ENCODE measurements around the gene VSIG10L2. TPM values are rescaled to one million over a fixed set of nuclear protein-coding genes. Genes with fewer than 3 reads are reported as not detected.

Gene VSIG10L2
- polyA plus RNA-seq, 6 donors from 2014 or later, result not detected

GRCh38 chr11:125946712-125947418 is 1.0 kb downstream of the VSIG10L2 start:
- Mint-ChIP-seq H3K9me3 (no peaks in the 10 kb centered on the region), H3K4me3 (no peak overlapping the region), H3K4me1 (peaks cover 0 to 4% (median 0%) of the 10 kb centered on the region in 3 donors), H3K36me3 (no peaks in the 10 kb centered on the region), H3K27ac (no peak overlapping the region), H3K27me3 (peaks cover 0 to 30% (median 17%) of the 10 kb centered on the region in 3 donors)
- ATAC-seq (ENCODE audit: low read depth in 2 of 2) (no peak), DNase-seq (no peak)

GRCh38 chr11:125947419-125948277 is 1.8 kb downstream of the VSIG10L2 start:
- H3K4me3 Mint-ChIP-seq, result no peak overlapping the region
- H3K27ac Mint-ChIP-seq, result no peak overlapping the region
- no peaks in the 10 kb centered on the region for H3K36me3 Mint-ChIP-seq
- ATAC-seq (ENCODE audit: low read depth in 2 of 2), result no peak
- peaks cover 0 to 4% (median 0%) of the 10 kb centered on the region in 3 donors for H3K4me1 Mint-ChIP-seq
- DNase-seq, result no peak
- no peaks in the 10 kb centered on the region for H3K9me3 Mint-ChIP-seq
- H3K27me3 Mint-ChIP-seq, result peaks cover 0 to 22% (median 17%) of the 10 kb centered on the region in 3 donors

- Mint-ChIP-seq H3K27ac (peak overlapping the region in 1 of 6 donors; percentile 56), H3K36me3 (no peaks in the 10 kb centered on the region), H3K9me3 (no peaks in the 10 kb centered on the region), H3K4me3 (no peak overlapping the region), H3K4me1 (peaks cover 0 to 4% (median 0%) of the 10 kb centered on the region in 3 donors), H3K27me3 (peaks cover 0 to 21% (median 17%) of the 10 kb centered on the region in 3 donors)
- ATAC-seq (ENCODE audit: low read depth in 2 of 2) (no peak), DNase-seq (no peak)
Observed at GRCh38 chr11:125948278-125949051, 2.6 kb downstream of the VSIG10L2 start.

- Mint-ChIP-seq H3K4me1 (peaks cover 0 to 4% (median 0%) of the 10 kb centered on the region in 3 donors), H3K27ac (no peak overlapping the region), H3K4me3 (no peak overlapping the region)
Observed at GRCh38 chr11:125949271-125950177, 3.7 kb downstream of the VSIG10L2 start.

GRCh38 chr11:125950178-125950490 is 4.3 kb downstream of the VSIG10L2 start:
- Mint-ChIP-seq H3K4me3 (no peak overlapping the region), H3K4me1 (peaks cover 0 to 4% (median 0%) of the 10 kb centered on the region in 3 donors), H3K36me3 (no peaks in the 10 kb centered on the region), H3K9me3 (no peaks in the 10 kb centered on the region), H3K27ac (no peak overlapping the region), H3K27me3 (peaks cover 0 to 16% (median 12%) of the 10 kb centered on the region in 3 donors)
- DNase-seq (no peak), ATAC-seq (ENCODE audit: low read depth in 2 of 2) (no peak)

More at GRCh38 chr11:125949271-125950177, 3.7 kb downstream of the VSIG10L2 start:
- ATAC-seq (ENCODE audit: low read depth in 2 of 2) (no peak), DNase-seq (no peak)
- H3K9me3 Mint-ChIP-seq, result no peaks in the 10 kb centered on the region
- peaks cover 0 to 16% (median 11%) of the 10 kb centered on the region in 3 donors for H3K27me3 Mint-ChIP-seq
- no peaks in the 10 kb centered on the region for H3K36me3 Mint-ChIP-seq

- Mint-ChIP-seq H3K27me3 (peaks cover 0 to 23% (median 18%) of the 10 kb centered on the region in 3 donors), H3K4me3 (no peak overlapping the region), H3K4me1 (peaks cover 0 to 4% (median 0%) of the 10 kb centered on the region in 3 donors), H3K36me3 (no peaks in the 10 kb centered on the region), H3K27ac (no peak overlapping the region), H3K9me3 (no peaks in the 10 kb centered on the region)
- ATAC-seq (ENCODE audit: low read depth in 2 of 2), result no peak
- no peak for DNase-seq
Observed at GRCh38 chr11:125950696-125951651, 5.1 kb downstream of the VSIG10L2 start.

GRCh38 chr11:125951731-125952130 is 5.9 kb downstream of the VSIG10L2 start:
- ATAC-seq (ENCODE audit: low read depth in 2 of 2) (no peak), DNase-seq (no peak)
- Mint-ChIP-seq H3K36me3 (no peaks in the 10 kb centered on the region), H3K27me3 (peaks cover 0 to 31% (median 19%) of the 10 kb centered on the region in 3 donors), H3K9me3 (no peaks in the 10 kb centered on the region), H3K4me3 (no peak overlapping the region), H3K27ac (peak overlapping the region in 1 of 6 donors; percentile 20), H3K4me1 (peaks cover 0 to 4% (median 0%) of the 10 kb centered on the region in 3 donors)

GRCh38 chr11:125952559-125952958 is 6.7 kb downstream of the VSIG10L2 start:
- no peaks in the 10 kb centered on the region for H3K9me3 Mint-ChIP-seq
- ATAC-seq (ENCODE audit: low read depth in 2 of 2) (no peak), DNase-seq (no peak)
- H3K4me1 Mint-ChIP-seq, result peaks cover 0 to 4% (median 0%) of the 10 kb centered on the region in 3 donors
- H3K27me3 Mint-ChIP-seq, result peaks cover 0 to 34% (median 19%) of the 10 kb centered on the region in 3 donors
- no peak overlapping the region for H3K4me3 Mint-ChIP-seq
- H3K27ac Mint-ChIP-seq, result no peak overlapping the region
- no peaks in the 10 kb centered on the region for H3K36me3 Mint-ChIP-seq

GRCh38 chr11:125952973-125953372 is 7.1 kb downstream of the VSIG10L2 start:
- Mint-ChIP-seq H3K4me1 (peaks cover 0 to 4% (median 0%) of the 10 kb centered on the region in 3 donors), H3K9me3 (no peaks in the 10 kb centered on the region), H3K27ac (peak overlapping the region in 1 of 6 donors; percentile 40), H3K4me3 (no peak overlapping the region), H3K36me3 (no peaks in the 10 kb centered on the region), H3K27me3 (peaks cover 0 to 38% (median 19%) of the 10 kb centered on the region in 3 donors)
- no peak for ATAC-seq (ENCODE audit: low read depth in 2 of 2)
- DNase-seq, result no peak

GRCh38 chr11:125953401-125953935 is 7.6 kb downstream of the VSIG10L2 start:
- Mint-ChIP-seq H3K27me3 (peaks cover 0 to 40% (median 19%) of the 10 kb centered on the region in 3 donors), H3K36me3 (no peaks in the 10 kb centered on the region), H3K4me3 (no peak overlapping the region), H3K27ac (no peak overlapping the region), H3K9me3 (no peaks in the 10 kb centered on the region), H3K4me1 (peaks cover 0 to 4% (median 0%) of the 10 kb centered on the region in 3 donors)
- DNase-seq (no peak), ATAC-seq (ENCODE audit: low read depth in 2 of 2) (no peak)

- Mint-ChIP-seq H3K27ac (peak overlapping the region in 1 of 6 donors; percentile 48), H3K9me3 (no peaks in the 10 kb centered on the region), H3K4me3 (no peak overlapping the region), H3K4me1 (peaks cover 0 to 1% (median 0%) of the 10 kb centered on the region in 3 donors), H3K27me3 (peaks cover 0 to 40% (median 19%) of the 10 kb centered on the region in 3 donors), H3K36me3 (no peaks in the 10 kb centered on the region)
- no peak for DNase-seq
- ATAC-seq (ENCODE audit: low read depth in 2 of 2), result no peak
Observed at GRCh38 chr11:125954123-125954944, 8.5 kb downstream of the VSIG10L2 start.
